Measurements from ENCODE around the gene ZFAND6.

- no peak for TF ChIP-seq CTCF (conservative IDR thresholded peaks at IDR 0.05; ENCODE audit: low read depth, low read length)
- no peak for TF ChIP-seq EZH2 (IDR thresholded peaks at IDR 0.05; ENCODE audit: borderline replicate concordance, low read depth, low read length, poor library complexity, severe bottlenecking)
Observed at GRCh38 chr15:80114114-80114513, 54.6 kb downstream of the ZFAND6 start.

Data from A673 (cell line).